ENCODE measurements around the gene GCH1.
"Not testable (repeated sequence)": the region's sequence is repeated elsewhere in the genome, so short reads cannot be mapped to it uniquely, and the experiment has no call there.

Gene GCH1

DNA sequence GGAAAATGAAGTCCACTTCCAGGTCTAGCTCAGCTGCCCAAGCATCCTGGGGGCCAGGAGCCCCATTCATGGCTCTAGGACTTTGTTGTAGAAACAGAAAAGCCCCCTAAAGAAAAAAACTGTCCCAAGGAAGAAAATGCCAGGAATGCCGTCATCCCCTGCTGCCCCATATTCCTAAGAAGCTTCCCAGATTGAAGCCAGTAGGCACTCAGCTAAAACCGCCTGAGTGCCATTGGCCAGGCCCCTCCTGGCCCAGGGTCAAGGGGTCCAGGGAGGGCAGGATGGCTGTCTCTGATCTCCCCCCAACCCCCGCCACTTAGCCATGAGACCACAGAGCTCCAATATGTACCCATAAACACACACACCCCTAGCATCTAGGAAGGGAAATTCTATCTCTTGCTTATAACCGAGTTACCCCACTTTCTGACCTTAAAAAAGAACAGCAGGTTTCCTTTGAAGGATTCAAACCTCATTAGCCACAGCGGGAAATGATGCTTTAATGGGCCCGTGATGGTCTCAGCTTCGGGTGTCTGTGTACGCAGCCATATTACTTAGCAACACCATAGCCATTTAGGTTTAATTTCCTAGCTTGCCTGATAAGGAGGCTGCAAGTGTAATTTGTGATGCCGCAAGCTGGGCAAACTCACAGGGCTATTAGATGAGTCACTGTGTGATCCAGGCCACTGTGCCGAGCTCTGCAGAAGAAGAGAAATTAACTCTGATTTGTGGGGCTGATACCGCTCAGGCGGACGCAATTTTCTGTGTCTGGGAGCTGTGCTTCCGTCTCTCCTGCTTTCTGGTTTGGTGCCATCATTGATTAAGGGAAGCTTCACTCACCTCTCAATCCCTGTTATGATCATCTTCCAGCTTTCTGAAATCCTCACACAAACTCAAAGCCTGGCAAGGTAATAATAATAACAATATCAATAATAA lies 84.2 kb downstream of the GCH1 start:
- DNase-seq: no peak

- DNase-seq: no peak
These were observed 85.1 kb downstream of the GCH1 start for GRCh38 chr14:54817506-54817905.

- DNase-seq: no peak
These were observed 86.2 kb downstream of the GCH1 start for GRCh38 chr14:54816450-54816849.

- no peak for DNase-seq
These were observed 87.1 kb downstream of the GCH1 start for GRCh38 chr14:54815515-54815914.

- DNase-seq: no peak
These were observed 87.6 kb downstream of the GCH1 start for GRCh38 chr14:54815016-54815415.

- DNase-seq: no peak
These were observed 88.5 kb downstream of the GCH1 start for GRCh38 chr14:54814076-54814475.

GRCh38 chr14:54813081-54813480 lies 89.5 kb downstream of the GCH1 start:
- no peak for DNase-seq

- DNase-seq: no peak
These were observed 90.0 kb downstream of the GCH1 start for GRCh38 chr14:54812617-54813016.

GRCh38 chr14:54809767-54810166 lies 92.9 kb downstream of the GCH1 start:
- no peak for DNase-seq

GRCh38 chr14:54808326-54809161 lies 94.1 kb downstream of the GCH1 start:
- DNase-seq: no peak

DNA sequence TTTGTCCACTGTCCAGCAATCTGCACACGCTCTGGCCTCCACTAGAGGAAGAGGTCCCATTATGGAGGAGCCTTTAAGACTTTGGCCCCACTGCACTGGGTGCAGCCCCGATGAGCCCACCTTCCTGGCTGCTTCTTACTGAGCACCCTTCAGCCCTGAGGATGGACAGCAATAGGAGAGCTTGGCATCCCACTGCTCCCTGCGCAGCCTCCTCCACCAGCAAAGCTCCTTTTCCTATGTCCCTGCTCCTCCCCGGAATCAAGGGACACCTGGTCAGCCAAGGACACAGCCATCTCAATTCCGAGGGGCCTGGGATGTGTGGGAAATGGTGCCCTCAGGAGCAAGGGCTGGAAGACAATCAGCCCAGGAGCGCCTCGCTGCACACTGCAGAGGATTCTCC lies 94.7 kb downstream of the GCH1 start:
- no peak for DNase-seq

- no peak for DNase-seq
These were observed 95.2 kb downstream of the GCH1 start for GRCh38 chr14:54807428-54807827.

DNA sequence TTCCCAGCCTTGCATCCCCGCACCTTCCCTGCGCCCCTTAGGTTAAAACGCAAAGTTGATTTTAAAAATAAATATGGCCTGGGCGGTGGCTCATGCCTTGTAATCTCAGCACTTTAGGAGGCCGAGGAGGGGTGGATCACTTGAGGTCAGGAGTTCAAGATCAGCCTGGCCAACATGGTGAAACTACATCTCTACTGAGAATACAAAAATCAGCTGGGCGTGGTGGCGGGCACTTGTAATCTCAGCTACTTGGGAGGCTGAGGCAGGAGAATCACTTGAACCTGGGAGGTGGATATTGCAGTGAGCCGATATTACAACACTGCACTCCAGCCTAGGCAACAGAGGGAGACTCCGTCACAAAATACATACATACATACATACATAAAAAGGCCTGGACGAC lies 96.0 kb downstream of the GCH1 start:
- DNase-seq: no peak

GRCh38 chr14:54805445-54806322 lies 96.9 kb downstream of the GCH1 start:
- DNase-seq: peak; percentile 59

- DNase-seq: no peak
These were observed 97.6 kb downstream of the GCH1 start for GRCh38 chr14:54805070-54805444.

- DNase-seq: peak; percentile 71
These were observed 98.0 kb downstream of the GCH1 start for GRCh38 chr14:54804538-54805041.

DNA sequence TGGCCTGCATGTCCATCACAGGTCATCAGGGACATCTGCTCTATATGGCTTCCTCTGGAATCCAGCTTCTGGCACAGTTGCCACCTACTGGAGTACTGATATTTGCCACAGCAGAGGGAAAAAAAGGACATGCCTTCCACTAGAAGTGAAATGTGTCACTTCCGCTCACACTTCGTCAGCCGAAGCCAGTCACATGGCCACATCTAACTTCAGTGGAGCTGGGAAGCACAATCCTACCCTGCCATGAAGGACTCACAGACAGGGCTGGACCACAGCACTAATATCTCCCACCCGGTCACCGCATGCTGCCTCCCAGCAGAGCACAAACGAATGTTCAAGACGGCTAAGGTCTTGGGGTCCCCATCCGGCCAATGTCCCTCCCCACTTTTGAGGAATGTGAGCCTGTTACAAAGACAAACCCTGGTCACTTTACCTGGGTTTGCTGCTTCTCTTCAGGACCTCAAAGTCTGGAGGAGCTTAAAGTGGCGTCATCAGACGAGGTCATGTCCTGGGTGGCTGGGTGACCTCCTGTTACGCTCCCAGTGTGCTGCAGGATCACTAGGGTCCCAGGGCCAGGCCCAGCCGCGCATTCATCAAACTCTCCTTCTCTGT lies 98.6 kb downstream of the GCH1 start:
- no peak for DNase-seq

GRCh38 chr14:54803396-54803795 lies 99.2 kb downstream of the GCH1 start:
- DNase-seq: peak; percentile 36

DNA sequence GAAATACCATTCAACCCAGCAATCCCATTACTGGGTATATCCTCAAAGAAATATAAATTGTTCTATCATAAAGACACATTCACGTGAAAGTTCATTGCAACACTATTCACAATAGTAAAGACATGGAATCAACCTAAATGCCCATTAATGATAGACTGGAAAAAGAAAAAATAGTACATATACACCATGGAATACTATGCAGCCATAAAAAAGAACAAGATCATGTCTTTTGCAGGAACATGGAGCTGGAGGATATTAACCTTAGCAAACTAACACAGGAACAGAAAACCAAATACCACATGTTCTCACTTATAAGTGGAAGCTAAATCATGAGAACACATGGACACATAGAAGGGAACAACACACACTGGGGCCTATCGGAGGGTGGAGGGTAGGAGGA lies 101.1 kb downstream of the GCH1 start:
- not testable (repeated sequence) for DNase-seq

- no peak for DNase-seq
These were observed 104.0 kb downstream of the GCH1 start for GRCh38 chr14:54798465-54799124.

DNA sequence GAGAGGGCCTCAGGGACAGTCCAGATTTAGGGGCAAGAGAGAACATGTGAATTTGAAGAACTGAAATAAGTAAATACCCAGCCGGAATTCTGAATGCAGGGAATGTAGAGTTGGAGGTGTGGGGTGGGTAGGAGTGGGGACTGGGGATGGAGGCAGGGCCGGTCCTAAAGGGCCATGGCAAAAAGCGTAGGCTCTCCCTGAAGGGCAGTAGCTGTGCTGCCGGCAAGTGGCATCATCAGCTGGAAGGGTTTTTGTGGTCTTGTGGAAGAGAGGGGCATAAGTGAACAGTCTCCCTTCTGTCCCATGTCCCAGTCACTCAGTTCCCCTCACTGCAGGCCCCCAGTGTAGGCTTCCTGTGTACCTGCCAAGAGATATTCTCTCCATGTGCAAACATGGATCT lies 104.6 kb downstream of the GCH1 start:
- DNase-seq: no peak

- no peak for DNase-seq
These were observed 105.1 kb downstream of the GCH1 start for GRCh38 chr14:54797556-54797955.

Data from NCI-H526 treated with DMSO at 0.1 percent for 48 hours (cell line).